ENCODE measurements around the gene PIERCE2. TPM values are rescaled to one million over a fixed set of nuclear protein-coding genes. Genes with fewer than 3 reads are reported as not detected.

Gene PIERCE2
- total and polyA plus RNA-seq, 2 of the 13 experiments (the other 11 are each of a cell fraction or from before 2014, with no cell fraction given) = 0.09 TPM; not detected in 1

DNA sequence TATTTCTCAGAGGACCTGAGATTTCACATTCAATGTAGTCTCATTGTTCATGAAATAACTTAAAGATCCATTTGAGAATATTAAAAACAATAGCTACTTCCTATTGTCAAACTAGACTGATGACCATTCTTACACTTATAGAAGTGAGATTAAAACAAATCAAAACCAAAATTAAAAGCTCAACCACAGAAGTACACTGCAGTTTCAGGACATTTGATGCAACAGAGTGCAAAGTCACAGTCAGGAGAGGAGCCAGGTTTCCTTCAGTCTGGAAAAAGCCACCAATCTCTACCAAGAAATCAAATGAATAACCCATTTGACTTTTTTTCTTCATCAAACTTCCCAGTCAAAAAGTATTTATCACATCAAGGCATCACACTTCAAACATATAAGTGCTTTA lies 5.6 kb upstream of the PIERCE2 start:
- in situ Hi-C loops (cut with HindIII; ENCODE audit: extremely low pct_ligation_motif_present, low pct_unique_long_range_greater_than_20kb) = no loop called here
- H3K27ac ChIP-seq (ENCODE audit: extremely low read length, insufficient read depth, low read length) = peak overlapping the region; percentile 66
- H4K20me1 ChIP-seq (ENCODE audit: insufficient read depth, low read length) = no peaks in the 10 kb centered on the region
- H3K79me2 ChIP-seq (ENCODE audit: insufficient read depth, low read length) = no peaks in the 10 kb centered on the region
- H3K9me3 ChIP-seq (ENCODE audit: low read length) = no peaks in the 10 kb centered on the region
- no peak for ATAC-seq
- H2AFZ ChIP-seq (ENCODE audit: low read length) = no peak overlapping the region
- TF ChIP-seq, protein P1, sequence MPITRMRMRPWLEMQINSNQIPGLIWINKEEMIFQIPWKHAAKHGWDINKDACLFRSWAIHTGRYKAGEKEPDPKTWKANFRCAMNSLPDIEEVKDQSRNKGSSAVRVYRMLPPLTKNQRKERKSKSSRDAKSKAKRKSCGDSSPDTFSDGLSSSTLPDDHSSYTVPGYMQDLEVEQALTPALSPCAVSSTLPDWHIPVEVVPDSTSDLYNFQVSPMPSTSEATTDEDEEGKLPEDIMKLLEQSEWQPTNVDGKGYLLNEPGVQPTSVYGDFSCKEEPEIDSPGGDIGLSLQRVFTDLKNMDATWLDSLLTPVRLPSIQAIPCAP (CRISPR knock-in tag; IDR thresholded peaks at IDR 0.05; ENCODE audit: low read depth) = no peak
- TF ChIP-seq YEATS4 (CRISPR knock-in tag; IDR thresholded peaks at IDR 0.05; ENCODE audit: borderline replicate concordance) = no peak
- TF ChIP-seq PCBP1 (IDR thresholded peaks at IDR 0.05; ENCODE audit: borderline replicate concordance, low read depth, low read length) = no peak
- TF ChIP-seq NFYB (CRISPR knock-in tag; IDR thresholded peaks at IDR 0.05) = no peak
- TF ChIP-seq SRY (CRISPR knock-in tag; IDR thresholded peaks at IDR 0.05) = no peak
- no peak for TF ChIP-seq ZNF552 (CRISPR knock-in tag; IDR thresholded peaks at IDR 0.05; ENCODE audit: borderline replicate concordance)
- no peak for TF ChIP-seq MYC (CRISPR knock-in tag; IDR thresholded peaks at IDR 0.05; ENCODE audit: borderline replicate concordance)
- TF ChIP-seq ZNF432 (CRISPR knock-in tag; IDR thresholded peaks at IDR 0.05; ENCODE audit: borderline replicate concordance) = no peak
- TF ChIP-seq, protein P2, sequence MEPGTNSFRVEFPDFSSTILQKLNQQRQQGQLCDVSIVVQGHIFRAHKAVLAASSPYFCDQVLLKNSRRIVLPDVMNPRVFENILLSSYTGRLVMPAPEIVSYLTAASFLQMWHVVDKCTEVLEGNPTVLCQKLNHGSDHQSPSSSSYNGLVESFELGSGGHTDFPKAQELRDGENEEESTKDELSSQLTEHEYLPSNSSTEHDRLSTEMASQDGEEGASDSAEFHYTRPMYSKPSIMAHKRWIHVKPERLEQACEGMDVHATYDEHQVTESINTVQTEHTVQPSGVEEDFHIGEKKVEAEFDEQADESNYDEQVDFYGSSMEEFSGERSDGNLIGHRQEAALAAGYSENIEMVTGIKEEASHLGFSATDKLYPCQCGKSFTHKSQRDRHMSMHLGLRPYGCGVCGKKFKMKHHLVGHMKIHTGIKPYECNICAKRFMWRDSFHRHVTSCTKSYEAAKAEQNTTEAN (CRISPR knock-in tag; conservative IDR thresholded peaks at IDR 0.05) = no peak
- TF ChIP-seq, protein P3, sequence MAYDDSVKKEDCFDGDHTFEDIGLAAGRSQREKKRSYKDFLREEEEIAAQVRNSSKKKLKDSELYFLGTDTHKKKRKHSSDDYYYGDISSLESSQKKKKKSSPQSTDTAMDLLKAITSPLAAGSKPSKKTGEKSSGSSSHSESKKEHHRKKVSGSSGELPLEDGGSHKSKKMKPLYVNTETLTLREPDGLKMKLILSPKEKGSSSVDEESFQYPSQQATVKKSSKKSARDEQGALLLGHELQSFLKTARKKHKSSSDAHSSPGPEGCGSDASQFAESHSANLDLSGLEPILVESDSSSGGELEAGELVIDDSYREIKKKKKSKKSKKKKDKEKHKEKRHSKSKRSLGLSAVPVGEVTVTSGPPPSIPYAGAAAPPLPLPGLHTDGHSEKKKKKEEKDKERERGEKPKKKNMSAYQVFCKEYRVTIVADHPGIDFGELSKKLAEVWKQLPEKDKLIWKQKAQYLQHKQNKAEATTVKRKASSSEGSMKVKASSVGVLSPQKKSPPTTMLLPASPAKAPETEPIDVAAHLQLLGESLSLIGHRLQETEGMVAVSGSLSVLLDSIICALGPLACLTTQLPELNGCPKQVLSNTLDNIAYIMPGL (CRISPR knock-in tag; IDR thresholded peaks at IDR 0.05; ENCODE audit: borderline replicate concordance in 1 of 2, low read depth in 1 of 2) = no peak
- no peak for TF ChIP-seq ZKSCAN5 (CRISPR knock-in tag; IDR thresholded peaks at IDR 0.05)
- no peak for TF ChIP-seq NFIC (IDR thresholded peaks at IDR 0.05; ENCODE audit: low read length)
- no peak for TF ChIP-seq ERF (CRISPR knock-in tag; IDR thresholded peaks at IDR 0.05)
- TF ChIP-seq, protein P4, sequence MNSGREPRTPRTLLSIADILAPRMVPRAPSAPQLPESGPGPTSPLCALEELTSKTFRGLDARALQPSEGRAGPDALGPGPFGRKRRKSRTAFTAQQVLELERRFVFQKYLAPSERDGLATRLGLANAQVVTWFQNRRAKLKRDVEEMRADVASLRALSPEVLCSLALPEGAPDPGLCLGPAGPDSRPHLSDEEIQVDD (CRISPR knock-in tag; IDR thresholded peaks at IDR 0.05; ENCODE audit: borderline replicate concordance) = no peak
- peaks cover 40% of the 10 kb centered on the region for H3K4me1 ChIP-seq (ENCODE audit: insufficient read depth, low read length)
- no peak overlapping the region for H3K4me3 ChIP-seq (replicated peaks in 1 of 3; ENCODE audit: insufficient read depth in 1 of 3, low read depth in 2 of 3, low read length in 3 of 3)
- no peak for DNase-seq (ENCODE audit: low spot score)
- H3K27me3 ChIP-seq (ENCODE audit: control insufficient read depth in 1 of 2, insufficient read depth in 2 of 2, low read length in 2 of 2) = no peaks in the 10 kb centered on the region
- intact Hi-C loops (cut with micrococcal nuclease; ENCODE audit: unreplicated experiment) = no loop called here
- no peaks in the 10 kb centered on the region for H3K36me3 ChIP-seq (replicated peaks in 1 of 2; ENCODE audit: control insufficient read depth in 1 of 2, insufficient read depth in 2 of 2, low read length in 2 of 2)
- FAIRE-seq = no peak
- no peak overlapping the region for H3K4me2 ChIP-seq (ENCODE audit: low read depth, low read length)
- H3K9ac ChIP-seq (ENCODE audit: insufficient read depth, low read depth, low read length) = no peak overlapping the region
- CTCF ChIA-PET (ENCODE audit: low intra/inter-chr PET ratio, low total read pairs) = no interaction called here
- POLR2A ChIA-PET = no interaction called here
- BruUV-seq (replicated peaks) = no TSS peak

Measured in HepG2 (cell line).